GM19328 (cell line): Measurements from ENCODE around the gene NTN1.
"Not testable (repeated sequence)": the region's sequence is repeated elsewhere in the genome, so short reads cannot be mapped to it uniquely, and the experiment has no call there.

Experiments
- ATAC-seq: cut with Tn5 transposase; IDR thresholded peaks from one replicate; pipeline ENCODE4 v1.9.1; 2021; ENCODE audit warnings: mild to moderate bottlenecking, moderate library complexity; ENCODE audit not compliant: unreplicated experiment

Gene NTN1

GRCh38 chr17:9021158-9021991 lies at the start of gene NTN1:
TSS of gene NTN1 (plus strand) at chr17:9021510. CDS start at chr17:9022374, 864 bp downstream.
- peak; percentile 57 for ATAC-seq

GRCh38 chr17:8975091-8975725 lies 46.1 kb upstream of the NTN1 start:
- ATAC-seq, result no peak

- no peak for ATAC-seq
These were observed 44.7 kb upstream of the NTN1 start for GRCh38 chr17:8976638-8977037.

- ATAC-seq, result no peak
These were observed 41.6 kb upstream of the NTN1 start for GRCh38 chr17:8979715-8980114.

- no peak for ATAC-seq
These were observed 39.9 kb upstream of the NTN1 start for GRCh38 chr17:8981443-8981842.

- not testable (repeated sequence) for ATAC-seq
These were observed 37.1 kb upstream of the NTN1 start for GRCh38 chr17:8984225-8984624.

GRCh38 chr17:8985054-8985701 lies 36.1 kb upstream of the NTN1 start:
- no peak for ATAC-seq

- no peak for ATAC-seq
These were observed 35.0 kb upstream of the NTN1 start for GRCh38 chr17:8986295-8986694.

GRCh38 chr17:8988263-8988935 lies 32.9 kb upstream of the NTN1 start:
- not testable (repeated sequence) for ATAC-seq

- ATAC-seq, result no peak
These were observed 29.6 kb upstream of the NTN1 start for GRCh38 chr17:8991514-8992285.

GRCh38 chr17:8994319-8994718 lies 27.0 kb upstream of the NTN1 start:
- no peak for ATAC-seq

DNA sequence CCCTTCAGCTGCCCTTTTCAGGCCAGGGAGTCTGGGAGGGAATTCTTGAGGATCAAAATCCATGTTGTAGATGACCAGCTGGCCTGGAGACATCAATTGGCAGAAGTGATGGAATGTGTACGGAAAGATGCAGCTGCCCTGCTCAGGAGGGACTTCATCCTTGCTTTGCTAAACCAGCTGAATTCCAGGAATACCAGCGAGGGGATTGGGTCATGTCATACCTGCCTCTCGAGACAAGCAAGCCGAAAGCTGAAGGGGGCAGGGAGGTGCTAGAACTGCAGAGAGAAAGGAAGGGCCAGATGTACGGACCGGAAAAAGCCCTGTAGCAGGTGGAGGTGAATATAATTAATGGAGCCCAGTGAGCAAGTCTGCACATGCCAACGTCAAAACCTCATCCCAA lies 25.6 kb upstream of the NTN1 start:
- no peak for ATAC-seq

GRCh38 chr17:8997994-8998628 lies 23.2 kb upstream of the NTN1 start:
- ATAC-seq, result no peak

GRCh38 chr17:9001559-9001958 lies 19.8 kb upstream of the NTN1 start:
- no peak for ATAC-seq

- no peak for ATAC-seq
These were observed 19.1 kb upstream of the NTN1 start for GRCh38 chr17:9002227-9002605.

DNA sequence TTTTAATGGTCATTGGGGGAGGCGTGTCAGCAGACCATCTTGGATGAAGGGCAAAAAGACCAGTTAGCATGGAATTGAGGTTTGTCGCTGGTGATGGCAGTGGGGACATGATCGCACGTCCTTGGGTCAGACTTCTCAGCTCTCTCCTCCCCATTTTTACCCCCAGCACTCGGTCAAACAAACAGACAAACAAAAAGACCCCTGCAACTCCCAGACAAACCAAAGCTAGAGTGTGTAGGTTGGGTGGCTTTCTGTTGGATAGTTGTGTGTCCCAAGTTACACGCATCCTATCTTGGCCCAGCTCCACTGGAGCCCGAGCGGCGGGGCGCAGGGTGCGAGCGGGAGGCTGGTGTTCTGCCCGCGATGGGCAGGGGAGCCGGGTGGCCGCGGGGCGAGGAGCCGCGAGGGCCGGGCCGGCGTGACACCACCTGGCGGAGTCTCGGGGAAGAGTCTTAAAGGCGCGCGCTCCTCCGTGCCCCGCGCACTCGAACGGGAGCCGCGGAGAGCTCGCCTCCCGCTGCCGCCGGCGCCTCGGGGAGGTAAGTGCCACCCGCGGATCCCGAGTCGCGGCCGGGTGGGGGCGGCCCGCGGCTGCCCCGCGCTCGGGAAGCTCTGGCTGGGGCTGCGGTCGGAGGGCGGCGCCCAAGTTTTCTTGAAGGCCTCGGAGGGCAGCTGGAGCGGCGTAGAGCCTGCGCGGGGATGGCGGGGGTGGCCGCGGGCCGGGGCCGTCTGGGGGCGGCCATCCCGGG lies 18.5 kb upstream of the NTN1 start:
- ATAC-seq, result no peak

DNA sequence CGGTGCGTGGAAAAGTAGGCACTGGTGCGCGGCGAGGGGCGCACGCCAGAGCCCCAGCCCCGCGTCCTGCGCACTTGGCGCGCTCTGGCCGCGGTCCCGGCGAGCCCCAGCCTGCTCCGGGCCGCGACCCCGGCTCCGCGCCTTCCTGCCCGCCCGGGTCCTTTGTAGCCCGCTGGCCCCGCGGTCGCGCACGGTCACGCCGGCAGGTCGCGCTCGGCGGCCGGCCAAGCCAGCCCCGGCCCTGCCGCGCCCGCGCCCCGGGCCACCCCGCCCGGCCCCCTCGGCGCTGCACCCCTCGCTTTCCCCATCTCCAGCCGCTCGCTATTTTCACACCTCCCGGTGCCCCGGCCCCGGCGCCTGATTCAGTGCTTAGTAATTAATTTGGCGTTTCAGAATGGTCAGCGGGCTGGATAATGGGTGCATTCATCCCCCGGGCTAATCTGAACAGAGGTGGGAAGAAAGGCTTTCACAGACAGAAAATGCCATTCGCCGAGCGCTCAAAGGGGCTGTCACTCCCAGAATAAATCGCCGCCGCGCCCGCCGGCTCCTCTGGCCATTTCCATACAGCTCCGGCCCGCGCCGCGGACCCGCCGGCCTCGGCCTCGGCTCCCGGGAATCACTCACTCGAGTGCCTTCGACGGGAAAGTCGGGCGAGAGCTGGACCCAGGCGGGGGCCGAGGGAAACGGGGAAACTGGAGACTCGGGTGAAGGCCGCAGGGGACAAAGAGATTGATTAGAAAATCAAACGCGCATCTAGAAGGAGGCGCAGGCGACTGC lies 17.8 kb upstream of the NTN1 start:
- no peak for ATAC-seq

GRCh38 chr17:9004132-9004960 lies 17.0 kb upstream of the NTN1 start:
- no peak for ATAC-seq
